WTC11 (cell line): ENCODE measurements around the gene ATAD2B. TPM values are rescaled to one million over a fixed set of nuclear protein-coding genes. Genes with fewer than 3 reads are reported as not detected.
"Not testable (repeated sequence)": the region's sequence is repeated elsewhere in the genome, so short reads cannot be mapped to it uniquely, and the experiment has no call there.

Experiments used
- ATAC-seq: fragments of 200-7000 bp; cut with Tn5 transposase; 2 replicates; pipeline ENCODE4 v1.10.0; 2021; ENCODE audit warnings: mild to moderate bottlenecking, moderate library complexity
- CTCF ChIA-PET: fragments of 300-600 bp; sonication (Branson Sonifier 250); formaldehyde crosslinking; loops from one replicate; lab custom pipeline; 2021; ENCODE audit warnings: antibody characterized with exemption; lab: Charles Lee
- POLR2A ChIA-PET: fragments of 350-600 bp; sonication (Branson Sonifier 250); formaldehyde crosslinking; loops from one replicate; lab custom pipeline; 2021; ENCODE audit warnings: antibody characterized with exemption; lab: Charles Lee
- DNase-seq: peaks from one replicate; pipeline ENCODE4 v3.0.0; 2021; ENCODE audit warnings: low spot score
- H3K27ac Mint-ChIP-seq: 2 replicates; pipeline ENCODE4 v1.8.0; 2021; ENCODE audit warnings: mixed read lengths
- H3K27me3 Mint-ChIP-seq: 2 replicates; pipeline ENCODE4 v1.8.0; 2021; ENCODE audit warnings: low read depth, mild to moderate bottlenecking, moderate library complexity, mixed read lengths
- H3K36me3 Mint-ChIP-seq: 2 replicates; pipeline ENCODE4 v1.8.0; 2021; ENCODE audit warnings: mixed read lengths
- H3K4me1 Mint-ChIP-seq: 2 replicates; pipeline ENCODE4 v1.8.0; 2022; ENCODE audit warnings: mixed read lengths
- H3K4me3 Mint-ChIP-seq: 2 replicates; pipeline ENCODE4 v1.8.0; 2021; ENCODE audit warnings: mild to moderate bottlenecking, moderate library complexity, mixed read lengths
- H3K9me3 Mint-ChIP-seq: 2 replicates; pipeline ENCODE4 v1.8.0; 2021; ENCODE audit warnings: mixed read lengths
- ARID4B ChIP-seq: sonication (generic); formaldehyde crosslinking; IDR thresholded peaks from 2 replicates; pipeline ENCODE4 v1.8.0; 2023; ENCODE audit warnings: missing genetic modification reagents, mild to moderate bottlenecking, borderline replicate concordance
- CTCF ChIP-seq: fragments of 200-600 bp; IDR thresholded peaks from 2 replicates; pipeline ENCODE4 v1.8.0; 2022; ENCODE audit warnings: antibody characterized with exemption
- FOXJ3 ChIP-seq: sonication (generic); formaldehyde crosslinking; IDR thresholded peaks from 2 replicates; pipeline ENCODE4 v1.9.0; 2021; ENCODE audit warnings: missing genetic modification reagents, mild to moderate bottlenecking, borderline replicate concordance
- FOXP4 ChIP-seq: sonication (generic); formaldehyde crosslinking; IDR thresholded peaks from 2 replicates; pipeline ENCODE4 v1.8.0; 2022; ENCODE audit warnings: mild to moderate bottlenecking, missing genetic modification reagents
- IRF1 ChIP-seq: sonication (generic); formaldehyde crosslinking; IDR thresholded peaks from 2 replicates; pipeline ENCODE4 v1.8.0; 2023; ENCODE audit warnings: missing genetic modification reagents
- JAZF1 ChIP-seq: fragments of 250-450 bp; sonication (Bioruptor Pico); IDR thresholded peaks from 2 replicates; pipeline ENCODE4 v1.9.0; 2021; ENCODE audit warnings: moderate library complexity, mild to moderate bottlenecking, inconsistent platforms
- MYBL2 ChIP-seq: sonication (generic); formaldehyde crosslinking; IDR thresholded peaks from 2 replicates; pipeline ENCODE4 v1.8.1; 2023; ENCODE audit warnings: mild to moderate bottlenecking, moderate library complexity, missing genetic modification reagents
- NR1H2 ChIP-seq: sonication (generic); formaldehyde crosslinking; IDR thresholded peaks from 2 replicates; pipeline ENCODE4 v1.9.0; 2021; ENCODE audit warnings: mild to moderate bottlenecking, moderate library complexity, missing genetic modification reagents
- SMAD4 ChIP-seq: sonication (generic); formaldehyde crosslinking; IDR thresholded peaks from 2 replicates; pipeline ENCODE4 v1.8.0; 2022; ENCODE audit warnings: mild to moderate bottlenecking, missing genetic modification reagents
- SP1 ChIP-seq: sonication (generic); formaldehyde crosslinking; conservative IDR thresholded peaks from 2 replicates; pipeline ENCODE4 v1.8.1; 2022; ENCODE audit warnings: missing genetic modification reagents
- ZNF121 ChIP-seq: sonication (generic); formaldehyde crosslinking; IDR thresholded peaks from 2 replicates; pipeline ENCODE4 v1.8.0; 2023; ENCODE audit warnings: missing genetic modification reagents
- ZNF138 ChIP-seq: sonication (generic); formaldehyde crosslinking; conservative IDR thresholded peaks from 2 replicates; pipeline ENCODE4 v1.8.1; 2022; ENCODE audit warnings: mild to moderate bottlenecking, moderate library complexity, missing genetic modification reagents
- ZNF425 ChIP-seq: fragments of 250-450 bp; sonication (Bioruptor Pico); conservative IDR thresholded peaks from 2 replicates; pipeline ENCODE4 v1.9.0; 2021; ENCODE audit warnings: mild to moderate bottlenecking
- ZNF532 ChIP-seq: fragments of 250-450 bp; sonication (Bioruptor Pico); IDR thresholded peaks from 2 replicates; pipeline ENCODE4 v1.9.0; 2021; ENCODE audit warnings: mild to moderate bottlenecking, borderline replicate concordance
- ZSCAN18 ChIP-seq: fragments of 250-450 bp; sonication (Bioruptor Pico); IDR thresholded peaks from 2 replicates; pipeline ENCODE4 v2.1.2; 2022; ENCODE audit warnings: mild to moderate bottlenecking, moderate library complexity
- total RNA-seq: library from RNA; stranded (reverse); gene quantifications from 3 replicates; pipeline ENCODE4 v1.2.3, GENCODE V29; 2021

The ATAD2B gene
- total RNA-seq, 1 experiment from 2014 or later: 21.5 TPM

GRCh38 chr2:23952558-23952957, 25.6 kb upstream of the ATAD2B start:
- H3K27me3 Mint-ChIP-seq, ATAC-seq, DNase-seq, H3K4me1 Mint-ChIP-seq, POLR2A ChIA-PET, H3K9me3 Mint-ChIP-seq, H3K36me3 Mint-ChIP-seq, H3K27ac Mint-ChIP-seq, H3K4me3 Mint-ChIP-seq: not testable (repeated sequence)
- peak; percentile 90 for TF ChIP-seq ZNF121 (CRISPR knock-in tag)
- CTCF ChIA-PET: interaction anchor here (0.6 to 1.8 kb wide), 2 partner anchors 25 to 51 kb away, joined by 6 read pairs; partner anchors contain the start of gene ATAD2B

- Mint-ChIP-seq H3K27me3 (no peaks in the 10 kb centered on the region), H3K9me3 (no peaks in the 10 kb centered on the region), H3K4me1 (peaks cover 7% of the 10 kb centered on the region), H3K36me3 (peaks cover 14% of the 10 kb centered on the region), H3K27ac (no peak overlapping the region), H3K4me3 (no peak overlapping the region)
- ATAC-seq (no peak), DNase-seq (no peak)
- CTCF ChIA-PET: no interaction called here
- POLR2A ChIA-PET: no interaction called here
- no peak for TF ChIP-seq FOXP4
- no peak for TF ChIP-seq MYBL2
- TF ChIP-seq JAZF1: no peak
- TF ChIP-seq ZNF425 (CRISPR knock-in tag): no peak
- TF ChIP-seq FOXJ3 (CRISPR knock-in tag): no peak
- no peak for TF ChIP-seq ZNF138 (CRISPR knock-in tag)
- TF ChIP-seq CTCF: no peak
- no peak for TF ChIP-seq SMAD4 (CRISPR knock-in tag)
- no peak for TF ChIP-seq ZNF532 (CRISPR knock-in tag)
Observed at GRCh38 chr2:23947350-23947749, 20.4 kb upstream of the ATAD2B start.

GRCh38 chr2:23944976-23945375, 18.1 kb upstream of the ATAD2B start:
- POLR2A ChIA-PET: interaction anchor here (0.6 to 1.8 kb wide), 2 partner anchors 18 to 45 kb away, joined by 5 to 7 read pairs; partner anchors contain the start of gene ATAD2B
- Mint-ChIP-seq H3K27ac (no peak overlapping the region), H3K9me3 (no peaks in the 10 kb centered on the region), H3K27me3 (no peaks in the 10 kb centered on the region), H3K4me1 (peaks cover 17% of the 10 kb centered on the region), H3K4me3 (no peak overlapping the region), H3K36me3 (peaks cover 14% of the 10 kb centered on the region)
- CTCF ChIA-PET: interaction anchor here (2.7 kb wide), 1 partner anchor 18 kb away, joined by 14 read pairs; the partner anchor contains the start of gene ATAD2B
- ATAC-seq (no peak), DNase-seq (no peak)
- TF ChIP-seq ZNF121 (CRISPR knock-in tag) (no peak), NR1H2 (CRISPR knock-in tag) (no peak), ZSCAN18 (CRISPR knock-in tag) (no peak), SP1 (no peak), ARID4B (CRISPR knock-in tag) (no peak), IRF1 (CRISPR knock-in tag) (no peak)
